HG02610 (cell line): ENCODE data around the gene TBC1D23.
"Not testable (repeated sequence)": the region's sequence is repeated elsewhere in the genome, so short reads cannot be mapped to it uniquely, and the experiment has no call there.

Experiments
- ATAC-seq: cut with Tn5 transposase; IDR thresholded peaks from one replicate; pipeline ENCODE4 v1.9.1; 2021; ENCODE audit warnings: mild to moderate bottlenecking, moderate library complexity; ENCODE audit not compliant: unreplicated experiment

The TBC1D23 gene

GRCh38 chr3:100260685-100261484 lies at the start of gene TBC1D23:
TBC1D23 (plus strand) TSS chr3:100260992; CDS start chr3:100261019, 27 bp downstream.
- peak; percentile 100 for ATAC-seq

- no peak for ATAC-seq
These were observed 46.8 kb upstream of the TBC1D23 start for GRCh38 chr3:100213891-100214573.

GRCh38 chr3:100214574-100214964 lies 46.2 kb upstream of the TBC1D23 start:
- no peak for ATAC-seq

GRCh38 chr3:100216713-100217112 lies 44.1 kb upstream of the TBC1D23 start:
- ATAC-seq, result no peak

- no peak for ATAC-seq
These were observed 39.6 kb upstream of the TBC1D23 start for GRCh38 chr3:100221159-100221558.

- no peak for ATAC-seq
These were observed 35.6 kb upstream of the TBC1D23 start for GRCh38 chr3:100225193-100225592.

GRCh38 chr3:100225883-100226282 lies 34.9 kb upstream of the TBC1D23 start:
- ATAC-seq, result no peak

- no peak for ATAC-seq
These were observed 33.9 kb upstream of the TBC1D23 start for GRCh38 chr3:100226712-100227429.

GRCh38 chr3:100227511-100227921 lies 33.3 kb upstream of the TBC1D23 start:
- ATAC-seq, result no peak

- no peak for ATAC-seq
These were observed 32.5 kb upstream of the TBC1D23 start for GRCh38 chr3:100228247-100228646.

- ATAC-seq, result not testable (repeated sequence)
These were observed 31.6 kb upstream of the TBC1D23 start for GRCh38 chr3:100229188-100229587.

- no peak for ATAC-seq
These were observed 30.1 kb upstream of the TBC1D23 start for GRCh38 chr3:100230710-100231109.

- no peak for ATAC-seq
These were observed 29.1 kb upstream of the TBC1D23 start for GRCh38 chr3:100231668-100232067.

GRCh38 chr3:100234364-100234763 lies 26.4 kb upstream of the TBC1D23 start:
- no peak for ATAC-seq

GRCh38 chr3:100238599-100238998 lies 22.2 kb upstream of the TBC1D23 start:
- no peak for ATAC-seq

GRCh38 chr3:100242471-100242870 lies 18.3 kb upstream of the TBC1D23 start:
- ATAC-seq, result not testable (repeated sequence)

GRCh38 chr3:100244264-100244663 lies 16.5 kb upstream of the TBC1D23 start:
- no peak for ATAC-seq

GRCh38 chr3:100245136-100245535 lies 15.7 kb upstream of the TBC1D23 start:
- ATAC-seq, result no peak

- no peak for ATAC-seq
These were observed 14.9 kb upstream of the TBC1D23 start for GRCh38 chr3:100245927-100246326.

GRCh38 chr3:100246999-100247398 lies 13.8 kb upstream of the TBC1D23 start:
- no peak for ATAC-seq

- no peak for ATAC-seq
These were observed 8.8 kb upstream of the TBC1D23 start for GRCh38 chr3:100252001-100252400.
